K562 (cell line): Measurements from ENCODE around the gene POPDC2. TPM values are rescaled to one million over a fixed set of nuclear protein-coding genes. Genes with fewer than 3 reads are reported as not detected.

Experiments used
- CREM ChIP-seq: IDR thresholded peaks from 2 replicates; pipeline ENCODE4 v1.6.1; 2014; ENCODE audit warnings: antibody characterized with exemption, low read depth
- CXXC5 ChIP-seq: fragments of 250-450 bp; sonication (Bioruptor Pico); IDR thresholded peaks from 2 replicates; pipeline ENCODE4 v1.8.0; 2022; ENCODE audit warnings: inconsistent platforms, mild to moderate bottlenecking, moderate library complexity
- DPF2 ChIP-seq: fragments of 450-650 bp; IDR thresholded peaks from 2 replicates; pipeline ENCODE4 v1.6.1; 2016
- FOSL1 ChIP-seq: fragments of 200-800 bp; sonication (Bioruptor generic); conservative IDR thresholded peaks from 2 replicates; pipeline ENCODE4 v1.6.1; 2016; ENCODE audit warnings: missing genetic modification characterization, missing compliant biosample characterization
- GABPA ChIP-seq: fragments of 200-800 bp; sonication (Bioruptor generic); conservative IDR thresholded peaks from 2 replicates; pipeline ENCODE4 v1.6.1; 2016; ENCODE audit warnings: low read depth, missing genetic modification characterization, missing compliant biosample characterization
- JUND ChIP-seq, 2 experiments: IDR thresholded peaks; 2 replicates in 1 of 2; 3 replicates in 1 of 2; pipeline ENCODE4 v1.6.1; 2011; ENCODE audit warnings: borderline replicate concordance in 2 of 2, low read depth in 2 of 2, low read length in 2 of 2, improper control_type of control experiment in 1 of 2, missing biosample characterization in 1 of 2, missing genetic modification characterization in 1 of 2, missing genetic modification reagents in 1 of 2
- NR2C2 ChIP-seq, 2 experiments: fragments of 200-800 bp in 1 of 2; sonication (Bioruptor generic) in 1 of 2; sonication (generic) in 1 of 2; formaldehyde crosslinking in 1 of 2; IDR thresholded peaks; 2 replicates each; pipeline versions ENCODE4 v1.6.1 to v1.8.0; 2016 to 2022; ENCODE audit warnings: mild to moderate bottlenecking in 1 of 2, missing compliant biosample characterization in 1 of 2, missing genetic modification characterization in 1 of 2, missing genetic modification reagents in 1 of 2
- TEAD4 ChIP-seq, 2 experiments: sonication (generic) in 1 of 2; formaldehyde crosslinking in 1 of 2; IDR thresholded peaks; 2 replicates each; pipeline versions ENCODE4 v1.6.1 to v1.8.0; 2012 to 2022; ENCODE audit warnings: borderline replicate concordance in 1 of 2, inconsistent platforms in 1 of 2, low read length in 1 of 2, mild to moderate bottlenecking in 1 of 2, missing genetic modification reagents in 1 of 2
- ZBTB17 ChIP-seq: fragments of 450-650 bp; formaldehyde crosslinking; IDR thresholded peaks from 2 replicates; pipeline ENCODE4 v1.4.0; 2020; ENCODE audit warnings: mild to moderate bottlenecking
- polyA plus RNA-seq, 8 experiments: library from polyadenylated mRNA; depleted of rRNA in 4 of 8; stranded (reverse) in 5 of 8; unstranded in 3 of 8; fragments of >200 nt; fragmentation: Nextera tagmentation in 2 of 8; fragmentation: Illumina TruSeq in 1 of 8; extraction: Ambion mirVana in 2 of 8; extraction: Trizol in 1 of 8; gene quantifications; 2 replicates each; pipeline versions ENCODE4 v1.2.1 to v1.2.3, GENCODE V29; 2011 to 2014; ENCODE audit warnings: inconsistent platforms in 1 of 8, missing spikeins in 1 of 8
- total RNA-seq, 7 experiments: library from RNA; depleted of rRNA in 6 of 7; stranded (reverse); fragments of >200 nt in 6 of 7; fragmentation: Illumina TruSeq in 2 of 7; extraction: Trizol in 2 of 7; gene quantifications; 2 replicates each; pipeline versions ENCODE4 v1.2.1 to v1.2.3, GENCODE V29; 2011 to 2021; ENCODE audit warnings: low replicate concordance in 1 of 7
- TF ChIP-seq, protein P1 (sequence below), 2 experiments: fragments of 450-650 bp; formaldehyde crosslinking in 1 of 2; IDR thresholded peaks; 2 replicates each; pipeline versions ENCODE4 v1.4.0 to v1.6.1; 2014 to 2020; ENCODE audit warnings: mild to moderate bottlenecking in 2 of 2, borderline replicate concordance in 1 of 2, low read depth in 1 of 2
- TF ChIP-seq, protein P2 (sequence below), 3 experiments: IDR thresholded peaks in 2 of 3; conservative IDR thresholded peaks in 1 of 3; 2 replicates each; pipeline ENCODE4 v1.5.1; 2011 to 2012; ENCODE audit warnings: low read length in 3 of 3, mild to moderate bottlenecking in 3 of 3, control low read depth in 2 of 3, improper control_type of control experiment in 1 of 3, inconsistent platforms in 1 of 3, low read depth in 1 of 3, mixed read lengths in 1 of 3, moderate library complexity in 1 of 3; ENCODE audit not compliant: insufficient read depth in 2 of 3

POPDC2 gene
- total and polyA plus RNA-seq, 9 of the 15 experiments (the other 6 are each of a cell fraction or from before 2014, with no cell fraction given), result 0.08 to 0.32 (median 0.13) TPM; not detected in 4

DNA sequence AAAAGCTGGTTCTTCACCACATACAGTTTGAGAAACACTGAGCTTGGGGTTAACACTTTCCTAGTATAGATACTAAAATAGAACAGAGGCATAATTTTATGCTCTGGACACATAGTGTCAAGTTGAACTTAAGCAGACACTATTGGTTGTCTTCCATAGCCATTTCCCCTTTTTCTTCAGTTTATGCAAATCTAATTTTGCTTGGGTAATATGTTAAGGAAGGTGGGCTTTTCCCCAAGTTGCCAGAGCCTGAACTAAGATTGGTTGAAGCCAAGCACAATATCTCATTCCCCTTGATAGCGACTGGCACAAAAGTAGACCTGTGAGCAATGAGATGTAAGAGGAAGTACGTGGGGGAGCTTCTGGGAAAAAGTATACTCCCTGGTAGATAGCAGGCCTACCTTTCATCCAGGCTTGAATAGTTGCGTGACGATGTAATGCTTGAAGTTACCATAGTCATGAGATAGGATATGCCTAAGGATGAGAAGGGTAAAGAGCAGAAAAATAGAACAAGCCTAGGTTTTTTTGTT, 4.5 kb upstream of the POPDC2 start (continued):
- TF ChIP-seq, protein P1, sequence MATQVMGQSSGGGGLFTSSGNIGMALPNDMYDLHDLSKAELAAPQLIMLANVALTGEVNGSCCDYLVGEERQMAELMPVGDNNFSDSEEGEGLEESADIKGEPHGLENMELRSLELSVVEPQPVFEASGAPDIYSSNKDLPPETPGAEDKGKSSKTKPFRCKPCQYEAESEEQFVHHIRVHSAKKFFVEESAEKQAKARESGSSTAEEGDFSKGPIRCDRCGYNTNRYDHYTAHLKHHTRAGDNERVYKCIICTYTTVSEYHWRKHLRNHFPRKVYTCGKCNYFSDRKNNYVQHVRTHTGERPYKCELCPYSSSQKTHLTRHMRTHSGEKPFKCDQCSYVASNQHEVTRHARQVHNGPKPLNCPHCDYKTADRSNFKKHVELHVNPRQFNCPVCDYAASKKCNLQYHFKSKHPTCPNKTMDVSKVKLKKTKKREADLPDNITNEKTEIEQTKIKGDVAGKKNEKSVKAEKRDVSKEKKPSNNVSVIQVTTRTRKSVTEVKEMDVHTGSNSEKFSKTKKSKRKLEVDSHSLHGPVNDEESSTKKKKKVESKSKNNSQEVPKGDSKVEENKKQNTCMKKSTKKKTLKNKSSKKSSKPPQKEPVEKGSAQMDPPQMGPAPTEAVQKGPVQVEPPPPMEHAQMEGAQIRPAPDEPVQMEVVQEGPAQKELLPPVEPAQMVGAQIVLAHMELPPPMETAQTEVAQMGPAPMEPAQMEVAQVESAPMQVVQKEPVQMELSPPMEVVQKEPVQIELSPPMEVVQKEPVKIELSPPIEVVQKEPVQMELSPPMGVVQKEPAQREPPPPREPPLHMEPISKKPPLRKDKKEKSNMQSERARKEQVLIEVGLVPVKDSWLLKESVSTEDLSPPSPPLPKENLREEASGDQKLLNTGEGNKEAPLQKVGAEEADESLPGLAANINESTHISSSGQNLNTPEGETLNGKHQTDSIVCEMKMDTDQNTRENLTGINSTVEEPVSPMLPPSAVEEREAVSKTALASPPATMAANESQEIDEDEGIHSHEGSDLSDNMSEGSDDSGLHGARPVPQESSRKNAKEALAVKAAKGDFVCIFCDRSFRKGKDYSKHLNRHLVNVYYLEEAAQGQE (IDR thresholded peaks at IDR 0.05; ENCODE audit: borderline replicate concordance), result peak; percentile 39; the same call in 1 of the 2 replicates
- TF ChIP-seq, protein P1 (CRISPR knock-in tag; IDR thresholded peaks at IDR 0.05; ENCODE audit: low read depth), result no peak
- TF ChIP-seq DPF2 (0 out of 2 replicates have a peak, but pooled peaks have one; percentile 23), NR2C2 (CRISPR knock-in tag; IDR thresholded peaks at IDR 0.05) (no peak), NR2C2 (tag; IDR thresholded peaks at IDR 0.05) (peak; percentile 53), TEAD4 (IDR thresholded peaks at IDR 0.05; ENCODE audit: low read length) (peak; percentile 47; the same call in 1 of the 2 replicates), TEAD4 (CRISPR knock-in tag; IDR thresholded peaks at IDR 0.05; ENCODE audit: borderline replicate concordance) (no peak), FOSL1 (tag) (peak; percentile 35; the same call in 1 of the 2 replicates), ZBTB17 (CRISPR knock-in tag) (peak; percentile 98), GABPA (0 out of 2 replicates have a peak, but pooled peaks have one; percentile 14), CREM (peak; percentile 36; the same call in 1 of the 2 replicates), CXXC5 (peak; percentile 33; the same call in 1 of the 2 replicates), JUND (IDR thresholded peaks at IDR 0.05; ENCODE audit: borderline replicate concordance, low read depth, low read length) (peak; percentile 48), JUND (tag; IDR thresholded peaks at IDR 0.05; ENCODE audit: borderline replicate concordance, low read depth, low read length) (peak; percentile 62; the same call in 2 of the 3 replicates)
- TF ChIP-seq, protein P2, sequence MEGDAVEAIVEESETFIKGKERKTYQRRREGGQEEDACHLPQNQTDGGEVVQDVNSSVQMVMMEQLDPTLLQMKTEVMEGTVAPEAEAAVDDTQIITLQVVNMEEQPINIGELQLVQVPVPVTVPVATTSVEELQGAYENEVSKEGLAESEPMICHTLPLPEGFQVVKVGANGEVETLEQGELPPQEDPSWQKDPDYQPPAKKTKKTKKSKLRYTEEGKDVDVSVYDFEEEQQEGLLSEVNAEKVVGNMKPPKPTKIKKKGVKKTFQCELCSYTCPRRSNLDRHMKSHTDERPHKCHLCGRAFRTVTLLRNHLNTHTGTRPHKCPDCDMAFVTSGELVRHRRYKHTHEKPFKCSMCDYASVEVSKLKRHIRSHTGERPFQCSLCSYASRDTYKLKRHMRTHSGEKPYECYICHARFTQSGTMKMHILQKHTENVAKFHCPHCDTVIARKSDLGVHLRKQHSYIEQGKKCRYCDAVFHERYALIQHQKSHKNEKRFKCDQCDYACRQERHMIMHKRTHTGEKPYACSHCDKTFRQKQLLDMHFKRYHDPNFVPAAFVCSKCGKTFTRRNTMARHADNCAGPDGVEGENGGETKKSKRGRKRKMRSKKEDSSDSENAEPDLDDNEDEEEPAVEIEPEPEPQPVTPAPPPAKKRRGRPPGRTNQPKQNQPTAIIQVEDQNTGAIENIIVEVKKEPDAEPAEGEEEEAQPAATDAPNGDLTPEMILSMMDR (IDR thresholded peaks at IDR 0.05 in 2 of 3, conservative IDR thresholded peaks at IDR 0.05 in 1 of 3; ENCODE audit: insufficient read depth in 2 of 3, low read depth in 1 of 3, low read length in 3 of 3), result no peak
